Right lobe of liver (tissue), 6 donors: Measurements from ENCODE around the gene MNDA. TPM values are rescaled to one million over a fixed set of nuclear protein-coding genes. Genes with fewer than 3 reads are reported as not detected.

Experiments
- ATAC-seq, 4 donors: fragments of 200-7000 bp; cut with Tn5 transposase; one replicate each; pipeline ENCODE4 v1.9.1; 2020; ENCODE audit warnings: mild to moderate bottlenecking in 4 of 4, moderate library complexity in 4 of 4
- DNase-seq, 3 donors: peaks; one replicate each; pipeline ENCODE4 v3.0.0-alpha.2; 2020
- H3K27ac ChIP-seq, 3 donors: fragments of 200-600 bp; one replicate each; pipeline ENCODE4 v1.8.0; 2022
- H3K27me3 ChIP-seq, 2 donors: fragments of 200-600 bp; one replicate each; pipeline ENCODE4 v1.8.0; 2022
- H3K36me3 ChIP-seq, 4 donors: fragments of 200-600 bp; sonication (generic) in 1 of 4; one replicate each; pipeline versions ENCODE4 v1.5.1 to v1.8.0; 2017 to 2022; ENCODE audit warnings: control low read depth in 1 of 4
- H3K4me1 ChIP-seq, 4 donors: fragments of 200-600 bp; sonication (generic) in 1 of 4; one replicate each; pipeline versions ENCODE4 v1.5.1 to v1.8.0; 2017 to 2022; ENCODE audit warnings: control low read depth in 1 of 4
- H3K4me3 ChIP-seq, 3 donors: fragments of 200-600 bp; one replicate each; pipeline ENCODE4 v1.8.0; 2022
- H3K9me3 ChIP-seq, 4 donors: fragments of 200-600 bp; sonication (generic) in 1 of 4; one replicate each; pipeline versions ENCODE4 v1.5.1 to v1.8.0; 2017 to 2022; ENCODE audit warnings: control low read depth in 1 of 4
- CTCF ChIP-seq, 4 donors: fragments of 200-600 bp in 3 of 4; fragments of 450-650 bp in 1 of 4; IDR thresholded peaks; one replicate each; pipeline versions ENCODE4 v1.5.1 to v1.8.0; 2016 to 2022; ENCODE audit warnings: antibody characterized with exemption in 4 of 4, mild to moderate bottlenecking in 2 of 4
- POLR2A ChIP-seq: fragments of 450-650 bp; IDR thresholded peaks from one replicate; pipeline ENCODE4 v1.6.1; 2017; ENCODE audit warnings: antibody characterized with exemption, mild to moderate bottlenecking
- WGBS: methylation state at CpG from one replicate; pipeline ENCODE4 v1.1.6; 2018; ENCODE audit warnings: low coverage, low lambda C conversion rate; ENCODE audit not compliant: insufficient coverage; ENCODE audit errors: missing lambda C conversion rate; 5-methylcytosine and 5-hydroxymethylcytosine counted together
- intact Hi-C, 2 donors: fragments of 100-400 bp; cut with DNase I; formaldehyde crosslinking; loops; one replicate each; pipeline versions ENCODE4 v1.11.2 to v1.14.1; 2022
- small RNA-seq, 2 experiments: library from RNA; depleted of rRNA; stranded (forward); fragments of <200 nt; gene quantifications; one replicate each; pipeline ENCODE3, GENCODE V24; 2016
- total RNA-seq, 6 experiments: library from RNA; depleted of rRNA in 2 of 6; stranded (reverse); fragments of >200 nt in 2 of 6; fragmentation: NEBNext Ultra II Directional in 3 of 6; extraction: Animal tissue kit (Norgen Biotek cat#: 25700) in 3 of 6; gene quantifications; one replicate each; pipeline versions ENCODE4 v1.1.0 to v1.2.4, GENCODE V29; 2016 to 2023
- donor health status: DM: no; HTN: yes; CAD: no.
- donor health status: DM: no; HTN: no; CAD: no.
- donor health status: DM: no; HTN: no; CAD: no.
- donor health status: DM: no; HTN: yes; CAD: no.
- donor health status: DM: no; HTN: yes; CAD: no.

The MNDA gene
- total RNA-seq, 6 experiments from 2014 or later, result 1.5 to 6.6 (median 3.5) TPM

- no peaks in the 10 kb centered on the region for H3K27me3 ChIP-seq
- intact Hi-C loops, result no loop called here
- no peak overlapping the region for H3K27ac ChIP-seq
- ATAC-seq (no peak), DNase-seq (no peak)
- WGBS, result 31% methylated on average over 2 of the region's 2 CpGs
- no peaks in the 10 kb centered on the region for H3K4me1 ChIP-seq
- H3K36me3 ChIP-seq, result no peaks in the 10 kb centered on the region
- TF ChIP-seq POLR2A, result no peak
- no peak for TF ChIP-seq CTCF (IDR thresholded peaks at IDR 0.05)
- H3K4me3 ChIP-seq, result no peak overlapping the region
- H3K9me3 ChIP-seq, result no peaks in the 10 kb centered on the region
Observed at GRCh38 chr1:158873141-158873540, 42.0 kb downstream of the MNDA start.

GRCh38 chr1:158893654-158894053 lies 62.5 kb downstream of the MNDA start:
- no peak for ATAC-seq
- Histone ChIP-seq H3K27ac (no peak overlapping the region), H3K4me3 (no peak overlapping the region), H3K36me3 (no peaks in the 10 kb centered on the region), H3K4me1 (no peaks in the 10 kb centered on the region), H3K27me3 (no peaks in the 10 kb centered on the region), H3K9me3 (no peaks in the 10 kb centered on the region)
- no peak for DNase-seq
- no peak for TF ChIP-seq POLR2A
- no peak for TF ChIP-seq CTCF (IDR thresholded peaks at IDR 0.05)
- intact Hi-C loops, result no loop called here

GRCh38 chr1:158898722-158899121 lies 67.6 kb downstream of the MNDA start:
- Histone ChIP-seq H3K4me1 (no peaks in the 10 kb centered on the region), H3K4me3 (no peak overlapping the region), H3K9me3 (no peaks in the 10 kb centered on the region), H3K27ac (no peak overlapping the region), H3K36me3 (no peaks in the 10 kb centered on the region), H3K27me3 (no peaks in the 10 kb centered on the region)
- ATAC-seq (no peak), DNase-seq (no peak)
- intact Hi-C loops, result no loop called here
- WGBS, result 47% methylated on average over 2 of the region's 2 CpGs
- no peak for TF ChIP-seq CTCF (IDR thresholded peaks at IDR 0.05)
- TF ChIP-seq POLR2A, result no peak

Small RNA genes lying within 50 kb of the gene (small RNA-seq; reads per million reads assigned to genes)
- 0 reads per million in 2 experiments for gene OR2AQ1P

Other genes starting within 250 kb of the MNDA start
- not detected for gene OR10Z1, start 226.1 kb upstream of the MNDA start, total RNA-seq
- 1 to 10 TPM in 2 of 6 experiments, under 1 TPM in 2, not detected in 2; 0.18 to 4.3 (median 1.0) TPM for gene SPTA1, start 144.6 kb upstream of the MNDA start, total RNA-seq
- not detected for gene OR6K2, start 130.7 kb upstream of the MNDA start, total RNA-seq
- not detected for gene OR6K3, start 110.6 kb upstream of the MNDA start, total RNA-seq
- not detected for gene OR6K6, start 76.6 kb upstream of the MNDA start, total RNA-seq
- gene OR6N1, start 59.2 kb upstream of the MNDA start, total RNA-seq, result not detected
- not detected for gene OR6N2, start 50.1 kb upstream of the MNDA start, total RNA-seq
- gene PYHIN1, start 100.2 kb downstream of the MNDA start, total RNA-seq, result 1 to 10 TPM in 2 of 6 experiments, under 1 TPM in 4; 0.22 to 2.2 (median 0.61) TPM
- 10 to 100 TPM in 2 of 6 experiments, 1 to 10 TPM in 4; 3.3 to 20.3 (median 9.1) TPM for gene IFI16, start 178.6 kb downstream of the MNDA start, total RNA-seq
- 1 to 10 TPM in 1 of 6 experiments, under 1 TPM in 2, not detected in 3; 0.73 to 1.1 (median 0.80) TPM for gene AIM2, start 245.4 kb downstream of the MNDA start, total RNA-seq